ENCODE measurements around the gene GANAB.
A peak's percentile ranks its signal among the peaks of the same experiment; 100 is the strongest.
"Not testable (repeated sequence)": the region's sequence is repeated elsewhere in the genome, so short reads cannot be mapped to it uniquely, and the experiment has no call there.

GANAB gene

GRCh38 chr11:62621027-62621566 is 25.3 kb downstream of the GANAB start:
- no peak for FAIRE-seq

GRCh38 chr11:62616957-62617356 is 29.5 kb downstream of the GANAB start:
- FAIRE-seq, result not testable (repeated sequence)

- FAIRE-seq, result no peak
These were observed 30.9 kb downstream of the GANAB start for GRCh38 chr11:62615521-62615920.

- no peak for FAIRE-seq
These were observed 32.1 kb downstream of the GANAB start for GRCh38 chr11:62614275-62614674.

- FAIRE-seq, result no peak
These were observed 33.1 kb downstream of the GANAB start for GRCh38 chr11:62613291-62613778.

GRCh38 chr11:62612366-62613290 is 33.8 kb downstream of the GANAB start, which contains the start of the genes EML3 and ROM1:
EML3 (minus strand) TSS chr11:62612775; CDS start chr11:62612457, 318 bp downstream.
ROM1 (plus strand) TSS chr11:62613257; CDS start chr11:62613282, 25 bp downstream.
- FAIRE-seq, result no peak

- FAIRE-seq, result no peak
These were observed 34.6 kb downstream of the GANAB start for GRCh38 chr11:62611705-62612365.

- FAIRE-seq, result no peak
These were observed 35.4 kb downstream of the GANAB start for GRCh38 chr11:62610814-62611704.

- FAIRE-seq, result no peak
These were observed 36.0 kb downstream of the GANAB start for GRCh38 chr11:62610403-62610802.

GRCh38 chr11:62608776-62609175 is 37.6 kb downstream of the GANAB start:
- FAIRE-seq, result no peak

GRCh38 chr11:62607714-62608113 is 38.7 kb downstream of the GANAB start:
- no peak for FAIRE-seq

- no peak for FAIRE-seq
These were observed 40.5 kb downstream of the GANAB start for GRCh38 chr11:62605902-62606301.

- FAIRE-seq, result no peak
These were observed 40.9 kb downstream of the GANAB start for GRCh38 chr11:62605467-62605866.

- no peak for FAIRE-seq
These were observed 41.8 kb downstream of the GANAB start for GRCh38 chr11:62604460-62605120.

- FAIRE-seq, result no peak
These were observed 42.6 kb downstream of the GANAB start for GRCh38 chr11:62603776-62604299.

- FAIRE-seq, result no peak
These were observed 43.4 kb downstream of the GANAB start for GRCh38 chr11:62603072-62603408.

- no peak for FAIRE-seq
These were observed 44.0 kb downstream of the GANAB start for GRCh38 chr11:62602141-62603071.

- peak; percentile 98 for FAIRE-seq
These were observed 44.9 kb downstream of the GANAB start, which contains the start of gene MTA2 for GRCh38 chr11:62601372-62602140. MTA2 (minus strand) TSS chr11:62601865; CDS start chr11:62601450, 415 bp downstream.

GRCh38 chr11:62601122-62601371 is 45.4 kb downstream of the GANAB start:
- no peak for FAIRE-seq
